NCI-H460 (cell line): Measurements from ENCODE around the gene CLDN5. TPM values are rescaled to one million over a fixed set of nuclear protein-coding genes. Genes with fewer than 3 reads are reported as not detected.

Source experiments
- DNase-seq: peaks from one replicate; pipeline ENCODE4 v3.0.0-alpha.2; 2016; ENCODE audit warnings: low read depth; ENCODE audit errors: extremely low read depth
- polyA plus RNA-seq: library from polyadenylated mRNA; depleted of rRNA; stranded (reverse); fragments of >200 nt; gene quantifications from 2 replicates; pipeline ENCODE4 v1.2.3, GENCODE V29; 2014; cell fraction: nucleus; rRNA removed
- total RNA-seq: library from RNA; depleted of rRNA; stranded (reverse); fragments of >200 nt; shearing (Covaris generic); gene quantifications from 2 replicates; pipeline ENCODE4 v1.2.3, GENCODE V29; 2014; rRNA removed

CLDN5 gene
- not detected in 2 replicates for total RNA-seq
- polyA plus RNA-seq, result not detected in 2 replicates

DNA sequence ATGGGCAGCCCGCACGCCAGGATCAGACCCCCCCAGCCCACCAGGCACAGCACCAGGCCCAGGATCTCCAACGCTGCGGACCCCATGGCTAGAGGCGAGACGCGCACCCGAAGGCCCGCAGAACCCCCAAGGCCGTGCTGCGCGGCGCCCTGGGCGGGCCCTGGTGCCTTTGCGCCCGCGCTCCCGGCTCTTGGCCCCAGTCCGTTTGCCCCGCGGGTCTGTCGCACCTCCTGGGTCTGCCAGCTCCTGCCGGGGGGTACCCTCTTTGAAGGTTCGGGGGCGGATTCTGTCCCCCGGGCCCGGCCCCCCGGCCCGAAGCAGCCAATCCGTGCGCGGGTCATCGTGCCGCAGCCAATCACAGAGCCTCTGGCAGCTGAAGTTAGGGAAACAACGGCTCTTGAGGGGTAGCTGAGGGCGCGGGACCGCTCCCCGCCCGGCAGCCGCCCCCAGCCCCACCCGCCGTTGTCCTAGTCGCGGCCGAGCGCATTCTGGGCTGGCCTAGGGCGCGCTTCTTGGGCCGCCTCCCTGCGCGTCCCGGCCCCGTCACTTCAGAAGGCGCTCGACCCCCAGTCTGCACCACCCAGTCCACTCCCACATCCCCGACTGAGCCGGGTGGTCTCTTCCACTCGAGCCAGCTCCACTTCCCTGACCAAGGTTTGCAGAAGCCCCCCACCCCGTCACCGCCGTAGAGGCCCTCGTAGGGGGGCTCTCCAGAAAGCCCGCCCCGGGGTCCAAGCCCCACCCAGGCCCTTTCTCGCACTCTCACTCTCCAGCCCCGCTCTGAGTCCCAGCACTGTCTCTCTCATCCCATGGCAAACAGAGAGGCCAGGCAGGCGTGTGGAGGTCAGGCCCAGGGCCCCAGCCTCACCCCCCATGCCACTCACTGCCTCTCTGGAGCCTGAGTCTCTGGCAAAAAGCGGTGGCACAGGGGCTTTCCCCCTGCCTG, at the start of gene CLDN5:
CLDN5 (minus strand) TSS at position 241 of the 946 bp plus-strand sequence; CDS start at position 86, 155 bp downstream.
- DNase-seq, result no peak

GRCh38 chr22:19571995-19572394, 47.8 kb upstream of the CLDN5 start:
- DNase-seq, result no peak

DNA sequence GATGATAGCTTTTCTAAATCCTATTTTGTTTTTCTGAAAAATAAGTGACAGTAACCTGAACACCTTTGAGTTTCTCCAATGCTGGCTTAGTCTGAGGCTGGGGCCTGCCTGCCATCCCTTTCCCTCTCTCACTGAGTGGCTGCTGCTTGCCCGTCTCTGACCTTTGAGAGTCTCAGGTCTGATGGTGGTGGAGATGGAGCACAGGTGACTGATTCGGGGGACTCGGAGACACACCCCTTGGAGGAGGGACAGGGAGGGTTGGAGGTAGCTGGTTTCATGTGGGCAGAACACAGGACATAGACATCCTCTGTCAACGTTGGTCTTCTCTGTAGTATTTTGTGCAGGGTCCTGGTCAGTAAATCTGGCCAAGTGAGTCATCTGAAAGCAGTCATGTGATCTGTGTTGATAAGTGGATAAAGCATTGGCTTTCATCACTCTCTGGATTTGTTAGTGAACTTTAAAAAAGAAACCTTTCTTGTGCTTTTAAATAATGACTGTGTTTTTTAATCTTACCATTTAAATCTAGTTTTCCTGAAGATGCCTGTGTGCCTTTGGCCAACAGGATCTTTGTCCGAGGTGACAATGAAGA, 47.1 kb upstream of the CLDN5 start:
- no peak for DNase-seq

DNA sequence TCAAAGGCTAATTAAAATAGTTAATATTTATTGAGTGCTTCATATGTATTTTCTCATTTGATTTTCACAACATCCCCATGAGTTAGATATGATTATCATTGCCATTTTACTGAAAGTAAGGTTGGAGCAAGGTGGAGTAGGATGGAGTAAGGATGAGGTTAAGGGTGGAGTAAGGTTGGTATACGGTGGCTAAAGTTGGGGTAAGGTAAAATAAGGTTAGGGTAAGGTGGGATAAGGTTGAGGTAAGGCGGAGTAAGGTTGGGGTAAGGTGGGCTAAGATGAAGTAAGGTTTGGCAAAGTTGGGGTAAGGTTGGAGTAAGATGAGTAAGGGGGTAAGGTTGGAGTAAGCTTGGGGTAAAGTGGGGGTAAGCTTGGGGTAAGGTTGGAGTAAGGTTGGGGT, 45.8 kb upstream of the CLDN5 start:
- no peak for DNase-seq

GRCh38 chr22:19569276-19569640, 45.0 kb upstream of the CLDN5 start:
- DNase-seq, result no peak

DNA sequence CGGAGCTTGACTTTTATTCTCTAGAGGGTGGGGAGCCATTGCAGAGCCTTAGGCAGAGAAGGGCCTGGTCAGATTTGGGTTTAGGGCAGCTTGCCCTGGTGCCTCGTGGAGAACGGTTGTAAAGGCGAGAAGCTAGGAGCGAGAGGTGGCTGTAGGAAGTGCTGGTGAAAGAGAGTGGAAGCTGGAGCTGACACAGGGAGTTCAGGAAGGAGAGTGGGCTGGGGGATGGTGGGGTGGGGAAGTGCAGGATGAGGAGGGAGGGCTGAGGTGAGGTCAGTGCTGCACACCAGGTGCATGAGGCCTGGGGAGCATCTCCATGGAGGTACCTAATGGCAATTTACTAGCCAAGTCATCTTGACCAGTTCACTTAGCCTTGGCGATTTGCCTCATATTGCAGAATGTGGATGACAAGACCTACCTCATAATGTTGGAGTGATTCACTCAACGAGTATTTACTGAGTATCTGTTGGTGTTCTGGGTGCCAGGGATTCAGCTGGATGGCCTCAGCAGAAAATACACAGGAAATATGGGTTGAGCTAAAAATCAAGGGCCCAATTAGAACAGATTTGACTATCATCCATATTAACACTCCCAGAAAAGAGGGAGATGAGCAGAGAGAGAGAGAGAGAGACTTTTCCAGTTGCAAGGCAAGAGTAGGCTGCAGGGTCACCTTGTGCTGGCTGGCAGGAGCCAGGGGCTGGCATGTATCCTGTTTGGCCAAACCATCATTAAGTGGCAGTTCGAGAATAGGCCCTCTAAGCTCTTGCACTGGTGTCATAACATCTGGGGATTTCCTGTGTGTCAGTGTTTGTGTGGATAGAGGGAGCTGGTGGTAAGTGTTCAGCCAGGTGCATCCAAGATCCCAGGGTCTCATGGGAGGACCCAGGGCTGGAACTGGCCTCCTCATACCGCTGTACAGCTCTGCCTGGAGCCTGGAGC, 44.4 kb upstream of the CLDN5 start:
- DNase-seq, result no peak

DNA sequence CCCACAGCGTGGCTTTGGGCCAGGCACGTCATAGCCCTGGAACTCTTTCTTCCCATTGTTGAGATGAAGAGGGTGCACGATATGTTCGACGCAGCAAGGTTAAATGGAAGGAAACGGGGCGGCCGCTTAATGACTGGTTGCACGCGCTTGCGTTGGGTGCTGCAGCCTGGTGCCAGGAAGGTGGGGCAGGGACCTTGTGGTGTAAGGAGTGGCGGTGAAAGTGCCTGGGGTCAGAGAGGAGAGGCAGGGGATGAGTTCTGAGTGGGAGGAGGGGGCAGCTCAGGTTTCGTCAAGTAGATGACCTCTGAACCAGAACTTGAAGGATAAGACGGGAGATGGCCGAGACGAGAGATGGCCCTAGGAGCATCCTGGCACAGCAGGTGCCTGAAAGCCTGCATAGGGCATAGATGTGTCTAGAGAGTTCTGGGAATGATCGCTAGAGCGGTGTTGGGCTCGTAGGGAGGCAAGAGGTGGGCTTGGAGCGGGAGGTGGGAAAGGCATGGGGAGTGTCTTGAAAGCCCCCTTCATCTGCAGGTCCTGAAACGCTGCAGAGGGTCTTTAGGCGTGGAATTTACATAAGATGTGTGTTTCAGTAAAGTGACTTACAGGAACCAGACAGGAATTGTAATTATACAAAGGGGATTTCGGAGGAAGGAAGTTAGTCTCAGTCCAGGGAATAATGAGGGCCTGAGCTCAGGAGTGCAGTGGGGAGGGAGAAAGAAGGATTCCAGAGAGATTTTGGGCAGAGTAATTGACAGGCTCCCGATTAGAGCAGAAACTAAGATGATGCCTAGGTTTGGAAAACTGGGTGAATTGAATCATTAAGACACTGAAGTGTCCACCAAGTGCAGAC, 43.2 kb upstream of the CLDN5 start:
- no peak for DNase-seq

GRCh38 chr22:19566279-19567156, 42.3 kb upstream of the CLDN5 start:
- DNase-seq, result no peak

DNA sequence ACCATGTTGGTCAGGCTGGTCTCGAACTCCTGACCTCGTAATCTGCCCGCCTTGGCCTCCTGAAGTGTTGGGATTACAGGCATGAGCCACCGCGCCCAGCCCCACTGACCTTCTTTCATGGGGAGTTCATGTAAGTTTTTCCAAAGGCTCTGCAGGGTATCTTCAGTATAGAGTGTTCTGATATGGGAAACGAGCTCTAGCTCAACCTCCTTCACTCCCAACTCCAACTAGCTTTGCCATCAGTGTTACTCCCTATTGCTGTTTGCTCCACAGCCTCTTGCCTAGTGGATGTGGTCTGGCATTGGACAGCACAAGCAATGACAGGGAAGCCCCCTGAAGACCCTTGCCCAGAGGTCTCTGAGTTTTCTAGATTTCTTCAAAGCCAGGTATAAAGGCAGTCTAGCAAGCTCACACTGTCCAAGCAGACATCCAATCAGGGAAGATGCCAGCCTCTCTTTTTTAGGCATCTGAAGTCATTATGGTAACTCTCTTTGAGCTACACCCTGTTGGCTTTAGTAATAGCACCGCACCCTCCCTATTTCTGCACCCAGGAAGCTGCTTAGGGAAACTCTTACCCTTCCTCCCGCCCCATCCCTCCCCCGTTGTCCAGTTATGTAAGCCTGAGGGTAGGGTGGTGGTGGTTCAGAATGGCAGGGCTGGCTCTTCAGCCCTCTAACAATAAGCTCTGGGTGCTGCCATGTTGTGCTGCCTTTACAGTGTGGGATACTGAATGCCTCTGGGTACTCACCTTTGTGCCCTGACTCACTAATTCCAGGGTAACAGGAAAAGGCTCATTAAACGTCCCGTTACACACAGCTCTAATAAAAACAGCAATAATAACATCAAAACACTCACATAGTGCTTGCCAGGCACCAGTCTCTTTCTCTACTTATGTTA, 41.4 kb upstream of the CLDN5 start:
- DNase-seq, result no peak

DNA sequence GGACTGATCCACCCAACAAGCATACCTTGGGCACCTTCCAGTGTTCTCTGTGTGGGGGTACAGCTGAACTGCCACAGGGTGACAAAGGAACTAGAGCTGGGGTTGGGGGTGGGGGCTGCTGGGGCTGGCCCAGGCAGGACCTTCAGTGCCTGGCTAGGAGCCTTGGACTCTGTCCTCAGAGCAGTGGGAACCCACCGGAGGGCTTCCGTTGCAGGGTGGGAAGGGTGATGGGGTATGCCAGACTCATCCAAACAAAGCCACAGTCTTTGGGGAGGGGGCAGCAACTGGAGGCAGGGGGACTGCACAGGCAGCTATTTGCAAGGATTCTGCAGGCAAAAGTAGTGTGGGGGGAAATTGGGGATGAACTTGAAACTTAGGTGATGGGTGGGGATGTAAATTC, 35.7 kb upstream of the CLDN5 start:
- DNase-seq, result no peak

- no peak for DNase-seq
Observed at GRCh38 chr22:19559324-19559811, 35.2 kb upstream of the CLDN5 start.

- no peak for DNase-seq
Observed at GRCh38 chr22:19556963-19557545, 32.8 kb upstream of the CLDN5 start.

GRCh38 chr22:19555651-19556050, 31.4 kb upstream of the CLDN5 start:
- no peak for DNase-seq

DNA sequence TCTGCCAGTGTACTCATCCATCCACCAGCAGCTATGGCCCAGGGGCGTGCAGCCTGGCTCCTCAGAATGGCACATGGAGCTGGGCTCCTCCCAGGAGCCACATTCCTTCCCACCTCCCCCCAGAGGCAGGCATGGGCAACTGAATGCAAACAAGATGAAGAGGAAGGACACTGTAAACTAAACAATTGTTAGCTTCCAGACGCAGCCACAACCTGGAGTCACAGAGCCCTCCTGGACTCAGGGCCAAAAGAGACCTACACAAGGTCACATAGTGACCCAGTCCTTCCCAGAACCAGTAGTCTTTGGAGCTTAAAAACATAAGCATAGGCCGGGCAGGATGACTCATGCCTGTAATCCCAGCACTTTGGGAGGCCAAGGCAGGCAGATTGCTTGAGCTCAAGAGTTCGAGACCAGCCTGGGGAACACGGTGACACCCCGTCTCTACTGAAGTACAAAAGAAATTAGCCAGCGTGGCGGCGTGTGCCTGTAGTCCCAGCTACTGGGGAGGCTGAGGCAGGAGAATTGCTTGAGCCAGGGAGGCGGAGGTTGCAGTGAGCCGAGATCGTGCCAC, 30.7 kb upstream of the CLDN5 start:
- no peak for DNase-seq

DNA sequence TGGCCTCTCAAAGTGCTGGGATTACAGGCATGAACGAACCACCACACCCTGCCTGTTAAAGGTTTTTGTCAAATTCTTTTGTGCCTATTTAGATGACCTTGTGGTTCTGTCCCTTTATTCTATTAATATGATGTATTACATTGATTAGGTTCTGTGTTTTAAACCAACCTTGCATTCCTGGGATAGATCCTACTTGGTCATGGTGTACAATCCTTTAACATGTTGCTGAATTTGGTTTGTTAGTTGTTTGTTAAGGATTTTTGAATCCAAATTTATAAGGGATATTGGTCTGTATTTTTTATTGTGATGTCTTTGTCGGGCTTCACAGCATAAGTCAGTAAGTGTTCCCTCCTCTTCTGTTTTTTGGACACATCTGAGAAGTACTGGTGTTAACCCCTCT, 29.0 kb upstream of the CLDN5 start:
- no peak for DNase-seq

DNA sequence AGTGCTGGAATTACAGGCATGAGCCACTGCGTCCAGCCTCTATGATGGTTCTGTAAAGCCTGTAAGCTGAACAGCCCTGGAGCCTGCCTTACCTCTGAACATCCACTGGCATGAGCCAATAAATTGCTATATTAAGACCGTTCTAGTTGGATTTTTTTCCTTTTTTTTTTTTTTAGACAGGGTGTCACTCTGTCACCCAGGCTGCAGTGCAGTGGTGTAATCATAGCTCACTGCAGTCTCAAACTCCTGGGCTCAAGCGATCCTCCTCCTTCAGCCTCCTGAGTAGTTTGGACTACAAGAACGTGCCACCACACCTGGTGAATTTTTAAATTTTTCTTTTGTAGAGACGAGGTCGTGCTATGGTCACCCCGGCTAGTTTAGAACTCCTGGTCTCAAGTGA, 26.2 kb upstream of the CLDN5 start:
- DNase-seq, result no peak

DNA sequence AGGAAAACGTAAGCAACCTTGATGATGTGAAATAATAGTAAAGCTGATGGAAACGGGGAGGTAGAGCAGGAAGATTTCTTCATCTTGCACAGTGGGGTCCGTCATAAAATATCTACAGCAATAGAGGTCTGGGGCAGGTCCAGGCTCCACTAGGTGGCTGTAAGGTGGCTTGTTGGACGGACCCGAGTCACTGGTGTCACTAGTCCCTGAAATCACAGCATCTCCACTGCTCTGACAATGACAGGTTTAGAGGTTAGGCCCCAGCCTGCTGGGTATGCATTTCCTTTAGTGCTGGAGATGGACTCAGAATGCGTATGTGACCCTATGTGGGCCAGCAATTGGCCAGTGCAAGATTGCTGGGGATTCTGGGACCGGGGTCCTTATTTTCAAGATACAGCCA, 25.2 kb upstream of the CLDN5 start:
- no peak for DNase-seq
